ENCODE results near the gene LBR.

- no peak for TF ChIP-seq CTCF (conservative IDR thresholded peaks at IDR 0.05; ENCODE audit: low read depth, low read length)
- no peak for TF ChIP-seq CHD1 (IDR thresholded peaks at IDR 0.05; ENCODE audit: low read depth, low read length)
- no peak for TF ChIP-seq ELK1 (IDR thresholded peaks at IDR 0.05; ENCODE audit: borderline replicate concordance, low read depth, low read length)
- TF ChIP-seq POLR2A (IDR thresholded peaks at IDR 0.05; ENCODE audit: low read depth, low read length): no peak
Measured at GRCh38 chr1:225460737-225461532, 33.1 kb upstream of the LBR start.

All from IMR-90 (cell line).